ENCODE data around the gene CBX8. TPM values are rescaled to one million over a fixed set of nuclear protein-coding genes. Genes with fewer than 3 reads are reported as not detected.

Gene CBX8
- total and polyA plus RNA-seq, 2 of the 13 experiments (the other 11 are each of a cell fraction or from before 2014, with no cell fraction given) = 0.34 to 12.6 TPM

DNA sequence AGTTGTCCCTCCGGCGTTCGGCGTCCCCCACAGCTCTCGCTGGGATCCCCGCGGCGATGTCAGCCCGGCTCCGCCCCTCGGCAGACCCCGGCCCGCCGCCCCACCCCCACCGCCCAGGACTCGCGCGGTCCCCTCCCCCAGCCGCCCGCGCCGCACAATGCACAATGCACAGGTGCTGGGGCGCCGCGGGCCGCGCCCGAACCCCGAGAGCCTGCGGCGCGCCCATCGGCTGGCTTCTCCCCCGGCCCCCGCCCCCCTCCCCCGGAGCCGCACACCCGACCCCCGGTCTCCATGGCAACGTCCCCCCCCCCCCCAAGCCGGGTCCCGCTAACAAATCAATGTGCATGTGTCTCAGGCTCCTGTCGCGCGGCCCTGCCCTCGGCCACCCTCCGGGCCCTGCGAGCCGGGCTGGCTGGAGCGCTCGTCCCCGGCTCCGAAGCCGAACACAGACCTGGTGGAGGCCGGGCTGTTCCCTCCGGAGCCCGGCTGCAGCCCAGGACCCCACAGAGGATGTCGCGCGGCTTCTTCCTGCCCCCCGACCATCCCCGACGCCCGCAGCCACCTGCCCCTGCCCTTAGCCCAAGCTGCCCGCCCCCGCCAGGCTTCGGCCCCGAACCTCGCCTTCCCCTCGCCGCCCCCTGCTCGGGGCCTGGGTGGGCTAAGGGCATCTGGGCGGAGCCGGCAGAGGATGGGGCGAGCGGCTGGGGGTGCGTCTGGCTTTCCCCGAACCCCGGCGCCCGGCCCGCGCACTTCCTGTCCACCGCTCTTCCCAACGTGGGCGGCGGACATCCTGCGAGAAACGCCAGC, 818 bp upstream of the CBX8 start (continued):
- TF ChIP-seq ETV6 (CRISPR knock-in tag; conservative IDR thresholded peaks at IDR 0.05) (no peak), YEATS4 (CRISPR knock-in tag; IDR thresholded peaks at IDR 0.05; ENCODE audit: borderline replicate concordance) (0 out of 2 replicates have a peak, but pooled peaks have one; percentile 5), ZNF274 (CRISPR knock-in tag; IDR thresholded peaks at IDR 0.05) (peak; percentile 45; the same call in 1 of the 2 replicates), ZMYM2 (CRISPR knock-in tag; IDR thresholded peaks at IDR 0.05) (no peak), ZSCAN21 (CRISPR knock-in tag; IDR thresholded peaks at IDR 0.05; ENCODE audit: borderline replicate concordance) (peak; percentile 19; the same call in 1 of the 2 replicates), FOXJ3 (CRISPR knock-in tag; IDR thresholded peaks at IDR 0.05; ENCODE audit: borderline replicate concordance) (no peak), REL (CRISPR knock-in tag; conservative IDR thresholded peaks at IDR 0.05) (0 out of 2 replicates have a peak, but pooled peaks have one; percentile 21), GZF1 (CRISPR knock-in tag; IDR thresholded peaks at IDR 0.05) (0 out of 2 replicates have a peak, but pooled peaks have one; percentile 13)
- TF ChIP-seq, protein P1, sequence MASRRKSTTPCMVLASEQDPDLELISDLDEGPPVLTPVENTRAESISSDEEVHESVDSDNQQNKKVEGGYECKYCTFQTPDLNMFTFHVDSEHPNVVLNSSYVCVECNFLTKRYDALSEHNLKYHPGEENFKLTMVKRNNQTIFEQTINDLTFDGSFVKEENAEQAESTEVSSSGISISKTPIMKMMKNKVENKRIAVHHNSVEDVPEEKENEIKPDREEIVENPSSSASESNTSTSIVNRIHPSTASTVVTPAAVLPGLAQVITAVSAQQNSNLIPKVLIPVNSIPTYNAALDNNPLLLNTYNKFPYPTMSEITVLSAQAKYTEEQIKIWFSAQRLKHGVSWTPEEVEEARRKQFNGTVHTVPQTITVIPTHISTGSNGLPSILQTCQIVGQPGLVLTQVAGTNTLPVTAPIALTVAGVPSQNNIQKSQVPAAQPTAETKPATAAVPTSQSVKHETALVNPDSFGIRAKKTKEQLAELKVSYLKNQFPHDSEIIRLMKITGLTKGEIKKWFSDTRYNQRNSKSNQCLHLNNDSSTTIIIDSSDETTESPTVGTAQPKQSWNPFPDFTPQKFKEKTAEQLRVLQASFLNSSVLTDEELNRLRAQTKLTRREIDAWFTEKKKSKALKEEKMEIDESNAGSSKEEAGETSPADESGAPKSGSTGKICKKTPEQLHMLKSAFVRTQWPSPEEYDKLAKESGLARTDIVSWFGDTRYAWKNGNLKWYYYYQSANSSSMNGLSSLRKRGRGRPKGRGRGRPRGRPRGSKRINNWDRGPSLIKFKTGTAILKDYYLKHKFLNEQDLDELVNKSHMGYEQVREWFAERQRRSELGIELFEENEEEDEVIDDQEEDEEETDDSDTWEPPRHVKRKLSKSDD (CRISPR knock-in tag; IDR thresholded peaks at IDR 0.05; ENCODE audit: low read depth) = 0 out of 2 replicates have a peak, but pooled peaks have one; percentile 27
- TF ChIP-seq, protein P2, sequence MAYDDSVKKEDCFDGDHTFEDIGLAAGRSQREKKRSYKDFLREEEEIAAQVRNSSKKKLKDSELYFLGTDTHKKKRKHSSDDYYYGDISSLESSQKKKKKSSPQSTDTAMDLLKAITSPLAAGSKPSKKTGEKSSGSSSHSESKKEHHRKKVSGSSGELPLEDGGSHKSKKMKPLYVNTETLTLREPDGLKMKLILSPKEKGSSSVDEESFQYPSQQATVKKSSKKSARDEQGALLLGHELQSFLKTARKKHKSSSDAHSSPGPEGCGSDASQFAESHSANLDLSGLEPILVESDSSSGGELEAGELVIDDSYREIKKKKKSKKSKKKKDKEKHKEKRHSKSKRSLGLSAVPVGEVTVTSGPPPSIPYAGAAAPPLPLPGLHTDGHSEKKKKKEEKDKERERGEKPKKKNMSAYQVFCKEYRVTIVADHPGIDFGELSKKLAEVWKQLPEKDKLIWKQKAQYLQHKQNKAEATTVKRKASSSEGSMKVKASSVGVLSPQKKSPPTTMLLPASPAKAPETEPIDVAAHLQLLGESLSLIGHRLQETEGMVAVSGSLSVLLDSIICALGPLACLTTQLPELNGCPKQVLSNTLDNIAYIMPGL (CRISPR knock-in tag; IDR thresholded peaks at IDR 0.05; ENCODE audit: borderline replicate concordance in 1 of 2, low read depth in 1 of 2) = no peak
- TF ChIP-seq, protein P3, sequence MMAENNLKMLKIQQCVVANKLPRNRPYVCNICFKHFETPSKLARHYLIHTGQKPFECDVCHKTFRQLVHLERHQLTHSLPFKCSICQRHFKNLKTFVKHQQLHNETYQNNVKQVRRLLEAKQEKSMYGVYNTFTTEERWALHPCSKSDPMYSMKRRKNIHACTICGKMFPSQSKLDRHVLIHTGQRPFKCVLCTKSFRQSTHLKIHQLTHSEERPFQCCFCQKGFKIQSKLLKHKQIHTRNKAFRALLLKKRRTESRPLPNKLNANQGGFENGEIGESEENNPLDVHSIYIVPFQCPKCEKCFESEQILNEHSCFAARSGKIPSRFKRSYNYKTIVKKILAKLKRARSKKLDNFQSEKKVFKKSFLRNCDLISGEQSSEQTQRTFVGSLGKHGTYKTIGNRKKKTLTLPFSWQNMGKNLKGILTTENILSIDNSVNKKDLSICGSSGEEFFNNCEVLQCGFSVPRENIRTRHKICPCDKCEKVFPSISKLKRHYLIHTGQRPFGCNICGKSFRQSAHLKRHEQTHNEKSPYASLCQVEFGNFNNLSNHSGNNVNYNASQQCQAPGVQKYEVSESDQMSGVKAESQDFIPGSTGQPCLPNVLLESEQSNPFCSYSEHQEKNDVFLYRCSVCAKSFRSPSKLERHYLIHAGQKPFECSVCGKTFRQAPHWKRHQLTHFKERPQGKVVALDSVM (CRISPR knock-in tag; IDR thresholded peaks at IDR 0.05) = no peak; the same call in 1 of the 2 replicates
- TF ChIP-seq, protein P4, sequence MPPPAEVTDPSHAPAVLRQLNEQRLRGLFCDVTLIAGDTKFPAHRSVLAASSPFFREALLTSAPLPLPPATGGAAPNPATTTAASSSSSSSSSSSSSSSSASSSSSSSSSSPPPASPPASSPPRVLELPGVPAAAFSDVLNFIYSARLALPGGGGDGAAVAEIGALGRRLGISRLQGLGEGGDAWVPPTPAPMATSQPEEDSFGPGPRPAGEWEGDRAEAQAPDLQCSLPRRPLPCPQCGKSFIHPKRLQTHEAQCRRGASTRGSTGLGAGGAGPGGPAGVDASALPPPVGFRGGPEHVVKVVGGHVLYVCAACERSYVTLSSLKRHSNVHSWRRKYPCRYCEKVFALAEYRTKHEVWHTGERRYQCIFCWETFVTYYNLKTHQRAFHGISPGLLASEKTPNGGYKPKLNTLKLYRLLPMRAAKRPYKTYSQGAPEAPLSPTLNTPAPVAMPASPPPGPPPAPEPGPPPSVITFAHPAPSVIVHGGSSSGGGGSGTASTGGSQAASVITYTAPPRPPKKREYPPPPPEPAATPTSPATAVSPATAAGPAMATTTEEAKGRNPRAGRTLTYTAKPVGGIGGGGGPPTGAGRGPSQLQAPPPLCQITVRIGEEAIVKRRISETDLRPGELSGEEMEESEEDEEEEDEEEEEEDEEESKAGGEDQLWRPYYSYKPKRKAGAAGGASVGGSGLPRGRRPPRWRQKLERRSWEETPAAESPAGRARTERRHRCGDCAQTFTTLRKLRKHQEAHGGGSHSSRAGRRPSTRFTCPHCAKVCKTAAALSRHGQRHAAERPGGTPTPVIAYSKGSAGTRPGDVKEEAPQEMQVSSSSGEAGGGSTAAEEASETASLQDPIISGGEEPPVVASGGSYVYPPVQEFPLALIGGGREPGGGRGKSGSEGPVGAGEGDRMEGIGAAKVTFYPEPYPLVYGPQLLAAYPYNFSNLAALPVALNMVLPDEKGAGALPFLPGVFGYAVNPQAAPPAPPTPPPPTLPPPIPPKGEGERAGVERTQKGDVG (CRISPR knock-in tag; IDR thresholded peaks at IDR 0.05; ENCODE audit: borderline replicate concordance) = no peak
- TF ChIP-seq, protein P5, sequence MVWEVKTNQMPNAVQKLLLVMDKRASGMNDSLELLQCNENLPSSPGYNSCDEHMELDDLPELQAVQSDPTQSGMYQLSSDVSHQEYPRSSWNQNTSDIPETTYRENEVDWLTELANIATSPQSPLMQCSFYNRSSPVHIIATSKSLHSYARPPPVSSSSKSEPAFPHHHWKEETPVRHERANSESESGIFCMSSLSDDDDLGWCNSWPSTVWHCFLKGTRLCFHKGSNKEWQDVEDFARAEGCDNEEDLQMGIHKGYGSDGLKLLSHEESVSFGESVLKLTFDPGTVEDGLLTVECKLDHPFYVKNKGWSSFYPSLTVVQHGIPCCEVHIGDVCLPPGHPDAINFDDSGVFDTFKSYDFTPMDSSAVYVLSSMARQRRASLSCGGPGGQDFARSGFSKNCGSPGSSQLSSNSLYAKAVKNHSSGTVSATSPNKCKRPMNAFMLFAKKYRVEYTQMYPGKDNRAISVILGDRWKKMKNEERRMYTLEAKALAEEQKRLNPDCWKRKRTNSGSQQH (CRISPR knock-in tag; IDR thresholded peaks at IDR 0.05; ENCODE audit: low read depth) = no peak
- TF ChIP-seq, protein P6, sequence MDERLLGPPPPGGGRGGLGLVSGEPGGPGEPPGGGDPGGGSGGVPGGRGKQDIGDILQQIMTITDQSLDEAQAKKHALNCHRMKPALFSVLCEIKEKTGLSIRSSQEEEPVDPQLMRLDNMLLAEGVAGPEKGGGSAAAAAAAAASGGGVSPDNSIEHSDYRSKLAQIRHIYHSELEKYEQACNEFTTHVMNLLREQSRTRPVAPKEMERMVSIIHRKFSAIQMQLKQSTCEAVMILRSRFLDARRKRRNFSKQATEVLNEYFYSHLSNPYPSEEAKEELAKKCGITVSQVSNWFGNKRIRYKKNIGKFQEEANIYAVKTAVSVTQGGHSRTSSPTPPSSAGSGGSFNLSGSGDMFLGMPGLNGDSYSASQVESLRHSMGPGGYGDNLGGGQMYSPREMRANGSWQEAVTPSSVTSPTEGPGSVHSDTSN (CRISPR knock-in tag; IDR thresholded peaks at IDR 0.05) = no peak

Measured in HepG2 (cell line).